ENCODE data around the gene RBM12. TPM values are rescaled to one million over a fixed set of nuclear protein-coding genes. Genes with fewer than 3 reads are reported as not detected.
"Not testable (repeated sequence)": the region's sequence is repeated elsewhere in the genome, so short reads cannot be mapped to it uniquely, and the experiment has no call there.

RBM12 gene
- polyA plus RNA-seq, 1 experiment, result 54.4 TPM

- DNase-seq (ENCODE audit: low read depth), result no peak
- POLR2A ChIA-PET, result no interaction called here
These were observed 31.3 kb upstream of the RBM12 start for GRCh38 chr20:35695978-35696377.

DNA sequence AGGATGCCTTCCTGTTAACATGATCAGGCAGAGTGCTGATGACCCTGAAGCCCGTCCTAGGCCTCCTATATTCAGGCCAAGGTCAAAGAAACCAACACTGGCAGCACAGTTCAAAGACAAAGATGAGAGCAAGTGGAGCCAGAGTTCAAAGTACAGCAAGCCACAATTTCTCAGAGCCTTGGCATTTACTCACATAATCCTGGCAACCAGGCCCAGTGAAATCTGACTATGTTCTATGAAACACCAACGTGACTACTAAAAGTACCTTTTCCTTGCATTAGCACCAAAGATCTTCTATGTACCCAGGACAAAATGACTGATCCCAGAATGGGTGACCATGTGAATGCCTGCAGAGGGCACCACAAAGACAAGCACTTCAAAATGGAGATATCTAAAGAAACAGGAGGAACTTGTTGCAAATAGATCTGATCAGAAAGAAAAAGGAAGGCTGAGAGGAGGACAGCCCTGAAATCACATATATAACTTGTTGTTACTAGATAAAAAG, 30.6 kb upstream of the RBM12 start:
- CTCF ChIA-PET, result no interaction called here
- peaks cover 8% of the 10 kb centered on the region for H3K36me3 ChIP-seq (ENCODE audit: control insufficient read depth, insufficient read depth, low read length)
- H3K4me3 ChIP-seq (ENCODE audit: low read depth, low read length), result no peak overlapping the region
- TF ChIP-seq, protein P1, sequence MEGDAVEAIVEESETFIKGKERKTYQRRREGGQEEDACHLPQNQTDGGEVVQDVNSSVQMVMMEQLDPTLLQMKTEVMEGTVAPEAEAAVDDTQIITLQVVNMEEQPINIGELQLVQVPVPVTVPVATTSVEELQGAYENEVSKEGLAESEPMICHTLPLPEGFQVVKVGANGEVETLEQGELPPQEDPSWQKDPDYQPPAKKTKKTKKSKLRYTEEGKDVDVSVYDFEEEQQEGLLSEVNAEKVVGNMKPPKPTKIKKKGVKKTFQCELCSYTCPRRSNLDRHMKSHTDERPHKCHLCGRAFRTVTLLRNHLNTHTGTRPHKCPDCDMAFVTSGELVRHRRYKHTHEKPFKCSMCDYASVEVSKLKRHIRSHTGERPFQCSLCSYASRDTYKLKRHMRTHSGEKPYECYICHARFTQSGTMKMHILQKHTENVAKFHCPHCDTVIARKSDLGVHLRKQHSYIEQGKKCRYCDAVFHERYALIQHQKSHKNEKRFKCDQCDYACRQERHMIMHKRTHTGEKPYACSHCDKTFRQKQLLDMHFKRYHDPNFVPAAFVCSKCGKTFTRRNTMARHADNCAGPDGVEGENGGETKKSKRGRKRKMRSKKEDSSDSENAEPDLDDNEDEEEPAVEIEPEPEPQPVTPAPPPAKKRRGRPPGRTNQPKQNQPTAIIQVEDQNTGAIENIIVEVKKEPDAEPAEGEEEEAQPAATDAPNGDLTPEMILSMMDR (IDR thresholded peaks at IDR 0.05; ENCODE audit: insufficient read depth, low read depth, low read length), result no peak
- H3K27me3 ChIP-seq (ENCODE audit: control insufficient read depth, insufficient read depth, low read length), result no peaks in the 10 kb centered on the region
- DNase-seq (ENCODE audit: low read depth), result no peak
- POLR2A ChIA-PET, result no interaction called here

More at GRCh38 chr20:35695978-35696377, 31.3 kb upstream of the RBM12 start:
- Histone ChIP-seq H3K27me3 (ENCODE audit: control insufficient read depth, insufficient read depth, low read length) (no peaks in the 10 kb centered on the region), H3K36me3 (ENCODE audit: control insufficient read depth, insufficient read depth, low read length) (peaks cover 6% of the 10 kb centered on the region), H3K4me3 (ENCODE audit: low read depth, low read length) (no peak overlapping the region)
- TF ChIP-seq, protein P1 (IDR thresholded peaks at IDR 0.05; ENCODE audit: insufficient read depth, low read depth, low read length), result no peak
- CTCF ChIA-PET, result no interaction called here

DNA sequence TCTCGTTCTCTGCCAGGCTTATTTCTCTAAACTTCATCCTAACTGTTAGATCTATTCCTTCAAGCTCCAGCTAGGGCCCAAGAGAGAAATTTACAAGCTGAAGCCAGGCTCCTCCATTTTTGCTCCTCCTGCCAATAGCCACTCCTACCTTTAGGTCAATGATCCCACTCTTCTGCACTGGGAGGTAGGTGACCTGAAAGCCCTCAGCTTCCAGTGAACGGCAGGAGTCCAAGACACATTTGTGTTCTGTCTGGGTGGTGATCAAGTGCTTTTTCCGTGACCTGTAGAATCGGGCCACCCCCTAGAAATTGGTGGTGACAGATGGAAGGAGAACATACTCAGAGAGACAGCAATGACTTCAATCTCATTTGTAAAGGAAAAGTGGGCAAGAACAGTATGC, 25.6 kb upstream of the RBM12 start:
- POLR2A ChIA-PET, result no interaction called here
- DNase-seq (ENCODE audit: low read depth), result no peak
- TF ChIP-seq, protein P1 (IDR thresholded peaks at IDR 0.05; ENCODE audit: insufficient read depth, low read depth, low read length), result no peak
- CTCF ChIA-PET, result interaction anchor here (0.6 to 1.5 kb wide), 2 partner anchors 23 to 220 kb away, joined by 3 to 4 read pairs; no protein-coding TSS in a partner anchor
- peaks cover 10% of the 10 kb centered on the region for H3K36me3 ChIP-seq (ENCODE audit: control insufficient read depth, insufficient read depth, low read length)
- H3K4me3 ChIP-seq (ENCODE audit: low read depth, low read length), result no peak overlapping the region
- no peaks in the 10 kb centered on the region for H3K27me3 ChIP-seq (ENCODE audit: control insufficient read depth, insufficient read depth, low read length)

- DNase-seq (ENCODE audit: low read depth); H3K27me3 ChIP-seq (ENCODE audit: control insufficient read depth, insufficient read depth, low read length); H3K36me3 ChIP-seq (ENCODE audit: control insufficient read depth, insufficient read depth, low read length); H3K4me3 ChIP-seq (ENCODE audit: low read depth, low read length); CTCF ChIA-PET: not testable (repeated sequence)
- POLR2A ChIA-PET, result interaction anchor here (0.6 kb wide), 1 partner anchor 20 kb away, joined by 3 read pairs; no protein-coding TSS in a partner anchor
- TF ChIP-seq, protein P1 (IDR thresholded peaks at IDR 0.05; ENCODE audit: insufficient read depth, low read depth, low read length), result peak; percentile 27
These were observed 22.2 kb upstream of the RBM12 start for GRCh38 chr20:35686872-35687271.

DNA sequence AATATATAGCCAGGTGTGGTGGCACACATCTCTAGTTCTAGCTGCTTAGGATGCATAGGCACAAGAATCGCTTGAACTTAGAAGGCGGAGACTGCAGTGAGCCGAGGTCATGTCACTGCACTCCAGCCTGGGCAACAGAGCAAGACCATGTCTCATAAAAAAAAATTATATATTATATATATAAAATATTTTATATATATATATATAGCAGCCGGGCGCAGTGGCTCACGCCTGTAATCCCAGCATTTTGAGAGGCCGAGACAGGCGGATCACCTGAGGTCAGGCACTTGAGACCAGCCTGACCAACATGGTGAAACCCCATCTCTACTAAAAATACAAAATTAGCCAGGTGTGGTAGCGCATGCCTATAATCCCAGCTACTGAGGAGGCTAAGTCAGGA, 20.7 kb upstream of the RBM12 start:
- H3K4me3 ChIP-seq (ENCODE audit: low read depth, low read length); DNase-seq (ENCODE audit: low read depth); POLR2A ChIA-PET; H3K27me3 ChIP-seq (ENCODE audit: control insufficient read depth, insufficient read depth, low read length); H3K36me3 ChIP-seq (ENCODE audit: control insufficient read depth, insufficient read depth, low read length): not testable (repeated sequence)
- CTCF ChIA-PET, result interaction anchor here (1.6 kb wide), 1 partner anchor 15 kb away, joined by 4 read pairs; no protein-coding TSS in a partner anchor

GRCh38 chr20:35681960-35682359, 17.3 kb upstream of the RBM12 start:
- Histone ChIP-seq H3K36me3 (ENCODE audit: control insufficient read depth, insufficient read depth, low read length) (peaks cover 2% of the 10 kb centered on the region), H3K27me3 (ENCODE audit: control insufficient read depth, insufficient read depth, low read length) (no peaks in the 10 kb centered on the region), H3K4me3 (ENCODE audit: low read depth, low read length) (no peak overlapping the region)
- no peak for DNase-seq (ENCODE audit: low read depth)
- POLR2A ChIA-PET, result no interaction called here
- CTCF ChIA-PET, result no interaction called here
- TF ChIP-seq, protein P1 (IDR thresholded peaks at IDR 0.05; ENCODE audit: insufficient read depth, low read depth, low read length), result no peak

Data from BJ (cell line).